UCSD-AML1 (cell line): ENCODE data around the gene YY1AP1.
"Not testable (repeated sequence)": the region's sequence is repeated elsewhere in the genome, so short reads cannot be mapped to it uniquely, and the experiment has no call there.

Source experiments
- DNase-seq: peaks from one replicate; lab custom pipeline; 2025; ENCODE audit not compliant: unreplicated experiment; lab: John Stamatoyannopoulos, UW

YY1AP1 gene

GRCh38 chr1:155688324-155689080, at the start of gene YY1AP1:
TSS of gene YY1AP1 (minus strand) at chr1:155688774. CDS start at chr1:155680436, 8,338 bp downstream.
- DNase-seq, result peak; percentile 92

DNA sequence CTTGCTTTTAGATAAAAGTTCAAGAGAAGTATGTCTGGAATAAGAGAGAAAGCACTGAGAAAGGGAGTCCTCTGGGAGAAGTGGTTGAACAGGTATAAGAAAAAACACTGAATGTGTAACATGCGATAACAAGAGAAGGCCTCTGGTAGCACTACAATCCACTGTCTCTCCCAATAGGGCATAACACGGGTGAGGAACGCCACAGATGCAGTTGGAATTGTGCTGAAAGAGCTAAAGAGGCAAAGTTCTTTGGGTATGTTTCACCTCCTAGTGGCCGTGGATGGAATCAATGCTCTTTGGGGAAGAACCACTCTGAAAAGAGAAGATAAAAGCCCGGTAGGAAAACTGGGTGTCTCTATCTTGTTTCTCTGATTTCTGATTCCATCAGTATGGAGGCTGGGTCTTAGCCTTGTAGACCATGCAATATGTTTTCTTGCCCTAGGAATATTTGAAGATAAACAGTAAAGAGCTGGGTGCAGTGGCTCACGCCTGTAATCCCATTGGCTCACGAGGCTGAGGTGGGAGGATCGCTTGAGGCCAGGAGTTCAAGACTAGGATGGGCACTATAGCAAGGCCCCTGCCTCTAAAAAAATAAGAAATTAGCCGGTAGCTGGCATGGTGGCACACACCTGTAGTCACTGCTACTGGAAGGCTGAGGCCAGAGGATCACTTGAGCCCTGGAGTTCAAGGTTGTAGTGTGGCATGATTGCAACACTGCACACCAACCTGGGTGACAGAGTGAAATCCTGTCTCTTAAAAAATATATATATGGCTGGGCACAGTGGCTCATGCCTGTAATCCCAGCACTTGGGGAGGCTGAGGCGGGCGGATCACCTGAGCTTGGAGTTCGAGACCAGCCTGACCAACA, 40.7 kb upstream of the YY1AP1 start:
- peak; percentile 18 for DNase-seq

GRCh38 chr1:155725142-155725541, 36.6 kb upstream of the YY1AP1 start:
- no peak for DNase-seq

GRCh38 chr1:155719703-155720102, 31.1 kb upstream of the YY1AP1 start:
- no peak for DNase-seq

- not testable (repeated sequence) for DNase-seq
Observed at GRCh38 chr1:155718524-155719115, 30.0 kb upstream of the YY1AP1 start.

- DNase-seq, result no peak
Observed at GRCh38 chr1:155717041-155717440, 28.5 kb upstream of the YY1AP1 start.

DNA sequence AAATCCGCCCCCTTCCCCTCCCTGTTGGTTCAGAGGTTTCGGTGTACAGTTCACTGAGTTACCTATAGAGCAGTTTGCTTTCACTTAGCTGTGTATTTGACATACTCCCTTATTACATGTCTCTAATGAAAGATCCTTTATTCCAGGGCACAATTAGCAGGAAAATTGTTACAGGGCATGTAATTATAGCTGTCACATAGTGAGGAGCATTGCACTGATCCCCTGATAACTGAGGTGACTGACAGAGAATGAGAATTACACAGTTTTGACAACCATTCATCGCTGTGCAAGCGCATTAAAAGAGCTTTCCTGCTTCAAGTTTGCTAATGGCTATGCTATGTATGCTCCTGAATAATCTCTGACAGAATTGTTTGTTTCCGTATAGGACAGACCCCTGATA, 27.2 kb upstream of the YY1AP1 start:
- no peak for DNase-seq

DNA sequence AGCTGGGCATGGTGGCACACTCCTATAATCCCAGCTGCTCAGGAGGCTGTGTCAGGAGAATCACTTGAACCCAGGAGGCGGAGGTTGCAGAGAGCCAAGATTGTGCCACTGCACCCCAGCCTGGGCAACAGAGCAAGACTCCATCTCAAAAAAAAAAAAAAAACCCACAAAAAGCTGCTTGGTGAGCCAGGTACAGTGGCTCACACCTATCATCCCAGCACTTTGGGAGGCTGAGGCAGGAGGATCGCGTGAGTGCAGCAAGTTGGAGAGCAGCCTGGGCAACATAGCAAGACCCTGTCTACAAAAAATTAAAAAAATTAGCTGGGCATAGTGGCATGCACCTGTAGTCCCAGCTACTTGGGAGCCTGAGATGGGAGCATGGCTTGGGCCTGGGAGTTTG, 26.5 kb upstream of the YY1AP1 start:
- not testable (repeated sequence) for DNase-seq

GRCh38 chr1:155713075-155713474, 24.5 kb upstream of the YY1AP1 start:
- DNase-seq, result no peak

- DNase-seq, result not testable (repeated sequence)
Observed at GRCh38 chr1:155712636-155713035, 24.1 kb upstream of the YY1AP1 start.

DNA sequence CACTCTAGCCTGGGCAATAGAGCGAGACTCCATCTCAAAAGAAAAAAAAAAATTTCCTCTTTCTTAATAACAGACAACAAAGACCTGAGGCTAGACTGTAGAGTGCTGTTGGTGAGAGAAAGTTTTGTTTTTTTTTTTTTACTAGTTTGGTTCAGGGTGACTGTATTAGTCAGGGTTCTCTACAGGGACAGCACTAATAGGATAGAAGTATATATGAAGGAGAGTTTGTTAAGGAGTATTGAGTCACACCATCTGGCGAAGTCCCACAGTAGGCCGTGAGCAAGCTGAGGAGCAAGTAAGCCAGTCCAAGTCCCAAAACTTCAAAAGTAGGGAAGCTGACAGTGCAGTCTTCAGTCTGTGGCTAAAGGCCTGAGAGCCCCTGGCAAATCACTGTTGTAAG, 22.9 kb upstream of the YY1AP1 start:
- DNase-seq, result not testable (repeated sequence)

DNA sequence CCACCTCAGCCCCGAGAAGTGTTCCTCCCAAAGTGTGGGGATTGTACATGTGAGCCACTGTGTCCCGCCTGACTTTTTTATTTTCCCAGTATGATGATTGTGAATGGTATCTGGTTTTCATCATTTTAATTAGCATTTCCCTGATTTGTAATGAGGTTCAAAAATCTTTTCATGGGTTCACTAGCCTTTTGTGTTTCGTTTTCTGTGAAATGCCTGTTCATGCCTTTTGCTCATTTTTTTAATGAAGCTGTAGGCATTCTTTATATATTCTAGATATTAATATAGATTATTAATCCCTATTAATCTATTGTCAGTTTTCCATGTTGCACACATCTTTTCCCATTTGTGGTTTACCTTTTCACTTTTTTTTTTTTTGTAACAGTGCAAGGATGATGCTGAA, 20.8 kb upstream of the YY1AP1 start:
- DNase-seq, result no peak

DNA sequence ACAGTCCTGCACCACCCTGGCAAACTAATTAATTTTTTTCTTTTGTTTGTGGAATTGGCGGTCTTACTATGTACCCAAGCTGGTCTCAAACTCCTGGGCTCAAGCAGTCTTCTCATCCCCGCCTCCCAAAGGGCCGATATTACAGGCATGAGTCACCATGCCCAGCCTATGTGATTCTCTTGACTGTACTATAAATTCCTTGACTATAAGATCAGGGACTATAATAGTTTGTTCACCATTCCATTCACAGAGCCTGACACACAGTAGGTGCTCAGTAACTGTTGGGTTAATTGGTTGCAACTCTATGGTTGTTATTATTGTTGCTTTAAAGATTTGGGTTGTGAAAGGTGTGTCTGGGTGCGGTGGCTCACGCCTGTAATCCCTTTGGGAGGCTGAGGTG, 17.6 kb upstream of the YY1AP1 start:
- no peak for DNase-seq

GRCh38 chr1:155704414-155704813, 15.8 kb upstream of the YY1AP1 start:
- not testable (repeated sequence) for DNase-seq

DNA sequence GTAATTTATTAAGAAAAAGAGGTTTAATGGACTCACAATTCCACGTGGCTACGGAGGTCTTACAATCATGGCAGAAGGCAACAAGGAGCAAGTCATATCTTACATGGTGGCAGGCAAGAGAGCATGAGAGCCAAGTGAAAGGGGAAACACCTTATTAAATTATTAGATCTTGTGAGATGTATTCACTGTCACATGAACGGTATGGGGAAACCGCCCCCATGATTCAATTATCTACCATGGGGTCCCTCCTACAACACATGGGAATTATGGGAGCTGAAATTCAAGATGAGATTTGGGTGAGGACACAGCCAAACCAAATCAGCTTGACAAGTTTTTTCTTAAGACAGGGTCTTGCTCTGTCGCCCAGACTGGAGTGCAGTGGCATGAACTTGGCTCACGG, 14.6 kb upstream of the YY1AP1 start:
- DNase-seq, result no peak

DNA sequence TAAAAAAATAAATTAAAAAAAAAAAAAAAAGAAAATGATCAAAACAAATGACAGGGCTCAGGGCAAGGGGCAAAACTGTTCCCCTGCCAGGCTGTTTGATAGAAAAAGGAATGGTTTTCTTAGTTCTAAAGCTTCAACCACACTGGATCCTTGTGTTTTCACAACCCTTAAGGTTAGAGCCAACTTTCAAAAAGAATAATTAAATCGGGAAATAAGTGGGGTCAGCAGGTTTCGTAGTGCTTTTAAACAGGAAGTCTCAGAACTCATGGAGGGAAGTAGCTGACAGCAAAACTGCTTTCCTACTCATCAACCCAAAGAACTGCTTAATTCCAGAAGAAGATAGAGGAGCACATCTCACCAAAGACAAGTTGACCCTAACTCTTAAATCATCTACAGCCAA, 13.1 kb upstream of the YY1AP1 start:
- DNase-seq, result not testable (repeated sequence)

- DNase-seq, result not testable (repeated sequence)
Observed at GRCh38 chr1:155699062-155699461, 10.5 kb upstream of the YY1AP1 start.

- no peak for DNase-seq
Observed at GRCh38 chr1:155698382-155699038, 9.9 kb upstream of the YY1AP1 start.

GRCh38 chr1:155697616-155698015, 9.0 kb upstream of the YY1AP1 start:
- DNase-seq, result not testable (repeated sequence)

- DNase-seq, result no peak
Observed at GRCh38 chr1:155697046-155697445, 8.5 kb upstream of the YY1AP1 start.

DNA sequence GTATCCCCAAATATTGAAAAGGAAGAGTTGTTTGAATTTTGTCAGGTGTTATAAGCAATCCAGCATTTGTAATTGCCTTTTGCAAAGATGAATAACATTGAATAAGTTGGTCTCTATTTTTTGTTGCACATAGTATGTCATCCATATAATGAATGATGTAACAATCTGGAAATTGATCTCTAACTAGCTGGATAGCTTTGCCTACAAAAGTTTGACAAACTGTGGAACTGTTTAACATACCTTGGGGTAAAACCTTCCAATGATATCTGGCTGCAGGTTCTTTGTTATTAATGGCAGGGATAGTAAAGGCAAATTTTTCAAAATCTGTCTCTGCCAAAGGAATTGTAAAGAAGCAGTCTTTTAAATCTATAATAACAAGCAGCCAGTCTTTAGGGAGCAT, 8.0 kb upstream of the YY1AP1 start:
- DNase-seq, result no peak
